Non-pigmented ciliary epithelial cell (primary cell): Measurements from ENCODE around the gene GOLGB1.

Source experiments
- DNase-seq: peaks from one replicate; pipeline ENCODE4 v3.0.0-alpha.2; 2010; ENCODE audit warnings: low read depth

The GOLGB1 gene

DNA sequence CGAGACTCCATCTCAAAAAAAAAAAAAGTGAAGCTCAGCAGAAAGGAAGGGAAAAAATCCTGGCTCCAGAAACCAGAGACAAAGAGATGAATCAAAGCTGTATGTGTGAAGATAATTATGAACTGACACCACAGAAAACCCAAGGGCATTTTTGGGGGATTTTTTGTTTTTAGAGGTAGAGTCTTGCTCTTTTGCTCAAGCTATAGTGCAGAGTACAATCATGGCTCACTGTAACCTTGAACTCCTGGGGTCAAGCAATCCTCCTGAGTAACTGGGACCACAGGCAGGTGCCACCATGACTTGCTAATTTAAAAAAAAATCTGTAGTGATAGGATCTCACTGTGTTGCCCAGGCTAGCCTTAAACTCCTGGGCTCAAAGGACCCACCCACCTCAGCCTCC, 111.6 kb downstream of the GOLGB1 start:
- DNase-seq, result no peak

DNA sequence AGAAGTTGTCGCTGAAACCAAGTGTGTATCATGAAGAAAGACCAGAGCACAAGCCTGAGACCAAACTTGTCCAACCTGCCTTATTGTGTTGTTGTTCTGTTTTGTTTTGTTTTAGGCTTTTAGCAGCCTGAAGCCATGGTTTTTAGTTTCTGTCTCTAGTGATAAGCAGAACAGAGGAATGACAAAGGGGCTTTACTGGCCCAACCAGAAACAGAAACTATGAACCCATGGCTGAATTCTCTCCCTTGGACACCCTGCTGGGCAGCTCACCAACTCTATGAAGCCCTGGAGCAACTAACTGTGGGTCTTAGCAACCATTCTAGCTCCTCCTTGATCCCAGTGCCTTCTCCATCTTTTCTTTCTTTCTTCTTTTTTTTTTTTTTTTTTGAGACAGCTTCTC, 119.2 kb downstream of the GOLGB1 start:
- DNase-seq, result no peak

DNA sequence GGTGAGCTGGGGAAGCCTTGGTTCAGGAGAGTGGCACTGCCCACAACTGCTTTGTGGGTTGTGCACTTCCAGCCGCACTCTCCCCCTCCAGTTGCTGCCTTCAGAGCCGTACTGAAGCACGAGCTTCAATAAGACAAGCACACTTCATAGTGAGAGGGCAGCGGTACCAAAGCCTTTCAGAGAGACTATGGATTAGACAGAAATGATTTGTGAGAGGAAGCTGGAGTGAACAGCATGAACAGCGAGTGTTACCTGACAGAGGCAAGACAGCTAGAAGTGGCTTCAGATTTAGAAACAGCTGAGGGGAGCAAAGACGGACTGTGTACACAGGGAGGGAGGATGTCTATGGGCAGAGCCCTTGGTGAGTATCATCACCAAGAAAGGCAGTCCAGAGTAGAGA, 119.9 kb downstream of the GOLGB1 start:
- no peak for DNase-seq

DNA sequence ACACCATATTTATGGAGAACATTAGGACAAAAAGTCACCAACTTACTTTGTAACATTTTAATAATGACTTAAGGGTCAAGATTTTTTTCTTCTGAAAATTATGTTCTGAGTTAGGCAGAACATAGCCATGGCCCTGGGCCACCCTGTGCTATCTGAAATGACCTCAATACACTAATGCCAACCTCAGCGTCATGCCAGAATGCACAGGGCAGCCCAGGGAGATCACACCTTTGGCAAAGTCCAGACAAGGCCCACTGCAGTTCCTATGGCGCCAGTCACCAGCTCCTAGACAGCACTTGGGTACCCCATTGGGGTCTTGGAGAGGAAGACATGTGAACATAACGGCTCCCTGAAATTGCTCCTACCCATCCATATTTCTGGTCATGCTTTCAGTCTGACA, 121.9 kb downstream of the GOLGB1 start:
- DNase-seq, result no peak

DNA sequence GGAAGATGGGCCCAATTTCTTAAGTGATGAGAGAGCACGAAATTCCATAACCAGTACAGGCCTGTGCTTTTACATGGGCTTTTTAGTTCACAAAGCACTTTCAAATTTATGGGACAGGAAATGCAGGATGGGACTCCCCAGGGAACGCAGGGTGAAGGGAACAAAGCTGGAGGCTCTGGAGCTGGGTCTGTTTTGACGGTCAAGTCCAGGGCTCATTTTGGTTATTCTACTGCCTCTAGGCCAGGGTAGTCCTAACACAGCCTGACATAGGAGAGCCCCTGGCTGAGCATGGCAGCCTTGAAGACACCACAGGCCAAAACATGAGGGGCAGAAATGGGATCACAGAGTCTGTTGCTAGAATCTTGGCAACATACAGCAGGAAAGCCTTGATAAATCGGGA, 122.3 kb downstream of the GOLGB1 start:
- no peak for DNase-seq

DNA sequence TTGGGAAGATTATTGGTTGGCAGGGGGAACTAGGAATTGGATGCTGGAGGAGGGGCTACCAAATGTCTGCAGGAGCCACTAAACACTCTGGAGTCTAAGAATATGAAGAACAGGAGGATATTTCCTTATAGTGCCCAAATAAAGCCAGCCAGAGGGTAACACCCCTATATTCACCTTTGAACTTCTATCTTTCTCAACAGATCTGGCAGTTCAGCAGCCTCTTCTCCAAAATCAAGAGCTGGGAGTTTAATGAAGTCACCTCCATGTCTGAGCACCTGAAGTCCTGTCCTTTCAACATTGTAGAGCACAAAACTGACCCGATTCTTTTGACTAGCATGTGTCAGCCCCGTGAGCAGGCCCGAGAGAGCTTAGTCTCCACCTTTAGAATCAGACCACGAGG, 123.0 kb downstream of the GOLGB1 start:
- DNase-seq, result no peak

DNA sequence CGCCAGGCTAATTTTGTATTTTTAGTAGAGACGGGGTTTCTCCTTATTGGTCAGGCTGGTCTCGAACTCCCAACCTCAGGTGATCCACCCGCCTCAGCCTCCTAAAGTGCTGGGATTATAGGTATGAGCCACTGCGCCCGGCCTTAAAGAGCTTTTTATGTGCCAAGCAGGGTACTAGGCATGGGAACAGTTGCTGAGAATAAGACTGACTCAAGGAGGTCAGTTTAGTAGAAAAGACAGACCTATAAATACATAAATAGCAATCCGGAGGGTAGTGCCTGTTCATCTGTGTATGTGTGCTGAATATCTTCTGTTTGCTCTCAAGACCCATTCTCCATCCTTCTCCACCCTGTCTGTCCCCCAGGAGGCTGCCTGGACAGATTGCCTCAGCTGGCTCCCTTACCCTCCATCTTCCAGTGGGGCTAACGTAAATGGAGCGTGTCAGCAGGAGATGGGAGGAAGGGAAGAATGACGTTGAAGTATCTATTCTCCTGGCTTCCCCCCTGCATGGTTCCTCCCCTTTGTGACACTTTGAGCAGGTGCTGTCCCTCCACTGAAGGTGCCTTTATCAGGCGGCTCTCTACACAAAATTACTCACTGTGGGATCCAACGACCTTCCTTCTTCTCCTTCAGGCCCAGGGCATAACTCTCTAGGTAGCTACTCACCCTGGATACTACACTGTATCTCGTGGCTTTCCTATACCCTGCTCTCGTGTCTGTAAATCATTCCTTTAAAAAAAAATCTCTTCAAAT, 125.2 kb downstream of the GOLGB1 start:
- no peak for DNase-seq

DNA sequence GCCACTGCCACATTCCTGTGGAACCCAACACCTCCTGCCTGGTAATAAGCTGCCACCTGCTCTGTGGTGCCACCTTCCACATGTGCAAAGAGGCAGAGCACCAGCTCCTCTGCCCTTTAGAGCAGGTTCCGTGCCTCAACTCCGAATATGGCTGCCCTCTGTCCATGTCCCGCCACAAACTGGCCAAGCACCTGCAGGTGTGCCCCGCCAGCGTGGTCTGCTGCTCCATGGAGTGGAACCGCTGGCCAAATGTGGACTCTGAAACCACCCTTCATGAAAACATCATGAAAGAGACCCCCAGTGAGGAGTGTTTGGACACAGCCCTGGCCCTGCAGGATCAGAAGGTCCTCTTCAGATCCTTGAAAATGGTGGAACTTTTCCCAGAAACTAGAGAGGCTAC, 128.1 kb downstream of the GOLGB1 start:
- no peak for DNase-seq

DNA sequence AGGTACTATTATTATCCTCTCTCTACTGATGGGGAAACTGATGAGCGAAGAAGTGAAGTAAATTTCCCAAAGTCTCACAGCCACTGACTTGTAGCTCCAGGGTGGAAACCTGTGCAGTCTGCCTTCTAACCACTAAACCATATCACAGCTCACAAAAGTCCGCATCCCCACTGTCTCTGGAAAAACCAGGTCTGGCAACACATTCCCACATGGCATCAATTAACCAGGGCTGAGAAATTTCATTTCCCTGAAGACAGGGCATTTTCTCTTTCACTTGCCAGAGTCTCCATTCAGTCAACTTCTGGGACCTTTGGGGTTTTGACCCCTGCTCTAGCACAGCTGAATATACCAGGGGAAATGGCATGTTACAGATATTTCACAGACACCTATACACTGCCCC, 129.8 kb downstream of the GOLGB1 start:
- DNase-seq, result no peak
